Embryonic facial prominence (tissue), 1 donor: ENCODE data around the gene DNHD1.

Source experiments
- DNase-seq: peaks from one replicate; pipeline ENCODE4 v3.0.0-alpha.2; 2016; ENCODE audit errors: extremely low spot score

Gene DNHD1

DNA sequence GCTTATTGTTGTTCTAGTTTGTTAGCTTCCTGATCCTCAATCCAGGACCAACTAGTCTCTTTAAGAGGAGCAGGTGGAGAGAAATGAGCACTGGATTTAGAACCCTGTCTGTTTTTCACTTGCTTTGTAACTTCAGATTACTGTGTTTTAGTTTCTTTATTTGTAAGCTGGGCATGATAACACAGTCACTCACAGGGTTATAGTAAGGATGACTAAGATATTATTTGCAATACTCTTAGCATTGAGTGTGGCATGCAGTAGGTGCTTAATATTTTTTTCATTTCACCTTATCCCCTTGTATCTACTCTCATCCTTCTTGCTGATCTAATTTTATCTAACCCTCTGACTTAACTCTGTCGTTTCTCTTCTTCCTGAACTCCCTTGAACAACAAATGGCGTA lies 33.8 kb downstream of the DNHD1 start:
- no peak for DNase-seq

DNA sequence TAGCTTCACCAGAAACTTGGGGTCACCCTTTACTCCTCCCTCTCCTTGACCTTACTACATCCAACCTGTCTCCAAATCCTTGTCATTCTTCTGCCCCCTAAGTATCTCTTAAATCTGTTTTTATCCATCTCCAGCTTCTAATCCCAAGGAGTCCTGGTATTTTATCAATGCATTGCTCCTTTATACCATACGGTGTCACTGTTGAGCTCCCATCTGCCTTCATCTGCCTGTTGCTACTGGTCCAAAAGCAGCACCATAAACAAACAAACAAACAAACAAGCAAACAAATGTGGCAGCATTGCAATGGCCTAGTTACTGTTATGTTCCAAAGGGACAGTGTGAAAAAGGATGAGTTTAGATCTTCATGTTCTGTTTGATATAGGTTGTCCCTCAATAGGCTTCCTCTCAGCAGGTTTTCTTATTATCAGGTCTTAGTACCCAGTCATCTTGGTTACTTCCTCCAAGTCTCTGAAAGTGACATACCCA lies 34.2 kb downstream of the DNHD1 start:
- peak; percentile 40 for DNase-seq

DNA sequence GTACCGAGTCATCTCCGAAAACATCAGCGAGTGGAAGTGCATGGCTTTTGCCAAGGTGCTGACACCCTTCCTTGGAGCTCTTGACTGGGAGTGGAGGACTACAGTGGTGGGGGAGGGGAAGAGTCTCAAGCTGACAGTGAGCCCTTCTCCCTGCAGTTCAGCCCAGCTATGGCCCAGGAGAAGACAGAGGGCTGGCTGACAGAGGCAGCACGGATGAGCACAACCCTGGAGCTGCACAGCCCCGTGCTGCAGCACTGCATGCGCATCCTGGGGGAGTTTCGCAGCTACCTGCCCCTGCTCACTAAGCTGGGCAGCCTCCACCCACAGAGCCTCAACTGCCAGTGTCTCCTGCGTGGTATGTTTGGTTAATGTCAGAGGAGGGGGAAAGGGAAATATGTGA lies 41.4 kb downstream of the DNHD1 start:
- no peak for DNase-seq

DNA sequence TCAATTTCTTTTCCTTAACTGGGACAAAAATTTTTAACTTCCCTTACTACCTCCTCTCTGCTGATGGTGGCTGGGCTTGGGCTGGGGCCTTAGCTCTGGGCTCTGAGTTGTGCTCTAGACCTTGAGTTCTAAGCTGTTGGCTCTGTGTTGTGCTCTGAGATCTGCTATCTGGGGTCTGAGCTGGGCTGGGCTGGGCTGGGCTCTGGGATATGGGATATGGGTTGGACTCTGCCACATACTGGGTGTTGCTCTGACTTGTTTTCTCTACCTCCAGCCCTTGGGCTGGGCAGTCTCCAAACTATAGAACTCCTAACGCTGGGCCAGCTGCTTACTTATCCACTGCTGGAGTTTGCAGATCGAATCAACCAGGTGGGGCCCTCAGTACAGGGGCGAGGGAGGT lies 41.9 kb downstream of the DNHD1 start:
- no peak for DNase-seq

DNA sequence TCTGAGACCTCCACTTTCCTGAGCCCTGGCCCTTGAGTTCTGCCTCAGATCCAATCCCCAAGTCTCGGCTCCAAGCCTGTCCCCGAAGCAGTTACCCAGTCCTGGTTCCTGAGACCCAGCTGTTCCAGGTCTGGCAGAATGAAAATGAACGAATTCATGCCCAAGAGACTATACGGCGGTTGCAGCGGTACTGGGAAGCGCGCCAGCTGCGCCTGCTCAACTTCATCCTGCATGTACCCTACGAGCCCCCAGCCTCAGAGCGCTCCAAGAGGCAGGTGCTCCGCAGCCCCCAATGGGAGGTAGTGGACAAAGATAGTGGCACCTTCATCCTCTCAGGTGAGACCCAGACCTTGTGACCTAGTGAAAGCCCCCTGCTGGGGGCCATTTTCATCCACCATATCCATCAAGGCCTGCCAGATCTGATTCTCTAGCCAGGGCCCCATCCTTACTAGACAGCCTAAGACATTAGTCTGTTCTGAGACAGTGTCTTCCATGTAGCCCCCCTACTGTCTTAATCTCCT lies 42.7 kb downstream of the DNHD1 start:
- no peak for DNase-seq

DNA sequence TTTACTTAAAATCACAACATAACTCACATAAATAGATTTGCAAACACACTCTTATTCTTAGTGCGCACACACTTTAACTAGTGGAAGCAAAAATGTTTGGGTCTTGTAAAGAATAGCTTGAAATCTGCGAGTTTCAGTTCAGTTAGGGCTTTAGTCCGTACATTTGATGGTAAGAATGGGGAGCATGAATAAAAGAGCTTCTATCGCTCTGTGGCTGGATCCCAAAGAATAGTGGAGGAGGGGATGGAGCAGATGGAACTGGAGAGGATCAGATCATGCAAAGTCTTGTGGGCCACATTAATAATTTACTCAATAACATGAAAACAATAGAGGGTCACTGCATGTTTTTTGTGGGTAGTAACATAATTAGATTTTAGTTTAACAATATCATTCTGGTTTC lies 44.3 kb downstream of the DNHD1 start:
- DNase-seq: no peak

DNA sequence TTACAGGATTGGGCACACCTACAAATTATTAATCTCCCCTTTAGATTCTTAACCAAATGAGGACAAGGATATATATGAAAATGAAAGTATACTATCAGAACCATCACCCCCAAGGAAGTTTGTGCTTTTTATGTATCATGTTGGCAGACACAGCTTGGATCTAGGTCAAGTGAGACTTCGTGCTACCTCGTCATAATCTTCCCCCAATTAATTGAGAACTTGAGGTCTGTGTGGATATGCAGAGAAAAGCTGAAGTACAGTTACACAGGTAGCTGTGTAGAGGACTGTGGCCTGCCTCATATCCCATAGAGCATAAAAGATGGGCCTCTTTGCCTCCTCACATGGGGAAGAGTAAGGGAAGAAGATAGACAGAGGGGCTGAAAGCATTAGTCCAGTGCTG lies 45.6 kb downstream of the DNHD1 start:
- no peak for DNase-seq

DNA sequence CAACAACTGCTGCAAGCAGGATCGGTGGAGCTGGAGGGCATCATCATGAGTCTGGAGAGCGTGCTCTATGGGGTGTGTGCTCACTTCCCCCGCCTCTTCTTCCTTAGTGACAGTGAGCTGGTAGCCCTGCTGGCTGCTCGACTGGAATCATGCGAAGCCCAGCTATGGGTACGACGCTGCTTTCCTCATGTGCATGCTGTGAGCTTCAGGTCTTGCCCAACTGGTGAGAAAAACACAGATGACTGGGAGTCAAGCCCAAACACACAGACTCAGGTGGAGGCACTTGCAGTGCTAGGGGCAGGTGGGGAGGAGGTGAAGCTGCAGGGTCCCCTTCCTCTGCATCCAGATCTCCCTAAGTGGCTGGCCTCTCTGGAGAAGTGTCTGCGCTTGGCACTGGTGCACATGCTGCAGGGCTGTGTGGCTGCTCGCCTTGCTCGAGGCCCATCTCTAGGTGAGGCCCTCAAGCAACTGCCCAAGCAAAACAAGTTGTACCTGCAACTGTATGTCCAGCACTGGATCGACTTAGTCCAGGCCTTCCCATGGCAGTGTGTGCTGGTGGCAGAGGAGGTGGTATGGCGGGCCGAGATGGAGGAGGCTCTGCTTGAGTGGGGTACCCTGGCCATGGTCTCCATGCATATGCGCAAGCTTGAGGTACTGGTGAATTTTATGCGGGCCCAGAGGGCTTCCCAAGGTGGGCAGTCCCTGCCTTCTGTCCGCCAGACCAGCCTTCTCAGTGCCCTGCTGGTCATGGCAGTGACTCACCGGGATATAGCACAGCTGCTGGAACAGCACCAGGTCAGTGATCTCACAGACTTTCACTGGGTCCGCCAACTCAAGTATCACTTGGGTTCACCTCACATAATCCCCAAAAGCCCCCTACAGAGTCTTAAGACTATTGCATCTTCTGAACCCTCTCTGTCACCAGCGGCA lies 48.1 kb downstream of the DNHD1 start:
- no peak for DNase-seq

DNA sequence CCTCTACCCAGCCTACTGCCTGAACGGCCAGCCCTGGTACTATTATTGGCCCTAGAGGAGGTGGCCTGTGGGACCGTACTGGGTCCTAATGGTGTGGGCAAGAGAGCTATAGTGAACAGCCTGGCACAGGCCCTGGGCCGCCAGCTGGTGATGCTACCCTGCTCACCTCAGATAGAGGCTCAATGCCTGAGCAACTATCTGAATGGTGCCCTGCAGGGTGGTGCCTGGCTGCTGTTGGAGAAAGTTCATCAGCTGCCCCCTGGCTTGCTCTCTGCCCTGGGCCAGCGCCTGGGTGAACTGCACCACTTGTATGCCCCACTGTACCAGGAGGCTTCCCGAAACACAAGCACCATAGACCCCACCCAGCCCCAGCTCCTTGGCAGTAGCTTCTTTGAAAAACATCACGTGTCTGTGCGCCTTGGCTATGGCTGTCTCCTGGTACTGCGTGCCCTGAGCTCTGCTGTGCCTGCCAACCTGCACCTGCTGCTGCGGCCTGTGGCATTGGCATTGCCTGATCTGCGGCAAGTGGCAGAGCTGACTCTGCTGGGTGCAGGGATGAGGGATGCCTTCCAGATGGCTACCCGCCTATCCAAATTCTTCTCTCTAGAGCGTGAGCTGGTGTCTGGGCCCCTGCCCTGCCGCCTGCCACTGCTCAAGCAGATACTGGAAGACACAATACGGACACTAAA lies 49.0 kb downstream of the DNHD1 start:
- DNase-seq: no peak

DNA sequence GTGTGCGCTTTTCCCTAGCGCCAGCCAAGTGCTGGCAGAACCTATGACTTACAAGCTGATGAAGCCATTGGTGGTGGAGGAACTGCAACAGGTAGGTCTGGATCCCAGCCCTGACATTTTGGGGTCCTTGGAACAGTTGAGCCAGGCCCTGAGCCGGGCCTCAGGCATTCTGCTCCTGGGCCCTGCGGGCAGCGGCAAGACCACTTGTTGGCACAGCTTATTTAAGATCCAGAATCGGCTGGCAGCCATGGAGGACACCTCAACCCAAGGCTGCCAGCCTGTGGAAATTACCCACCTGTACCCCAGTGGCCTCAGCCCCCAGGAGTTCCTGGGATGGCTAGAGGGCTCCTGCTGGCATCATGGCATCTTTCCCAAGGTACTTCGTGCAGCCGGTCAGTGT lies 49.7 kb downstream of the DNHD1 start:
- no peak for DNase-seq

DNA sequence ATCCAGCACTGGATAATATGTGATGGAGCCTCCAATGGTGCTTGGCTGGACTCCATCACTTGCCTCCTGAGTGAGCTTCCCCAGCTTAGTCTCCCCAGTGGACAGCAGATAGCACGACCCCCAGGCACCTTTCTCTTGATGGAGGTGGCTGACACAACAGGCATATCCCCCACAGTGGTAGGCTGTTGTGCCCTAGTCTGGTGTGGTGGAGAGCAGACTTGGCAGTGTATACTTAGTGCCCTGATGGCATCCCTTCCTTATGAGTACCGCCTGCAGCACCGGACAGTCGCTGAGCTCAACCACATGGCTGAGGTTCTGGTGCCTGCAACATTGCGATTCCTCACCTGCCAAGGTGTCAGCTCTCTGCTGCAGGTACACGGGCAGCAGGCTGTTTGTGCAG lies 50.1 kb downstream of the DNHD1 start:
- no peak for DNase-seq

DNA sequence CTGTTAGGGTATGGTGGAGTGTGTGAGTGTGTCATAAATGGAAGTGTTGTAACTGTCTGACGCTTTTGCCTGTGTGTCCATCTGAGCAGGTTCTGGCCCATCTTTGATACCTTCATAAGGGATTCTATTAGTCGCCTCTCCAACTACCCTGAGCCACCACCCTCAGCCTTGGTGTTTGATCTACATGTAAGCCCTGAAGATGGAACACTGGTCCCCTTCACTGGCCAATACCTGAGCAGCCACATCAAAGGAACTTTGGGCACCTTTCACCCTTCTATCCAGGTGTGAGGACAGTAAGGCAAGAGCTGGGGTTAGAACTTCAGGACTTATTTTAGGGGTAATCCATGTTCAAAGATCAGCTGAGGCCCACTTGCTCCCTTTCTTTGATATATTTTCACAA lies 51.0 kb downstream of the DNHD1 start:
- DNase-seq: no peak

DNA sequence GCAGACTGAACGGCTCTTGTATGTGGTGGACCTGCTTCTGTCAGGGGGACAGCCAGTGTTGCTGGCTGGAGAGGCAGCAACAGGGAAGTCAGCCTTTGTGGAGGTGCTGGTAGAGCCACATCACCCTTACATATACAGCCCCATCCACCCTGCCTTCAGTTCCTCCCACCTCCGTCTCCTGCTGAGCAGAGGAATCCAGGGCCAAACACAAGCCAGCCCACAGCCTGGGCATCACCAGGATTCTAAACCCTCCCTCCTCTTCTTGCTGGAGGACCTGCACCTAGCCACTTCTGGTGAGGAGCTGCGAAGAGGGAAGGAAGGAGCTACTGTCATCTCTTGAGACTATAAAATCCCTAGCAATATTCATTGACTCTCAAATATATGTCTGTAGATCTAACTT lies 51.6 kb downstream of the DNHD1 start:
- no peak for DNase-seq

DNA sequence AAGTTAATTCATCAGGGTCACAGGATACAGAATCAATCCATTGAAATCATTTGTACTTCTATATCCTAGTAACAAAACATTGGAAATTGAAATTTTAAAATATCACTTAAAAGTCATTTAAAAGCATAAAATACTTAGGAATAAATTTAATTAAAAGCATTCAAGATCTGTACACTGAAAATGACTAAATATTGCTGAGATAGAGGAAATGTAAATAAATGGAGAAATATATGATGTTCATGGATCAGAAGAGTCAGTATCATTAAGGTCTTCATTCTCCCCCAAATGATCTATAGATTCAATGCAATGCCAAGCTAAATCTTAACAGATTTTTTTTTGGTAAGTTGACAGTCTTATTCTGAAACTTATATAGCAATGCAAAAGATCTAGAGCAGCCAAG lies 56.6 kb downstream of the DNHD1 start:
- DNase-seq: no peak

DNA sequence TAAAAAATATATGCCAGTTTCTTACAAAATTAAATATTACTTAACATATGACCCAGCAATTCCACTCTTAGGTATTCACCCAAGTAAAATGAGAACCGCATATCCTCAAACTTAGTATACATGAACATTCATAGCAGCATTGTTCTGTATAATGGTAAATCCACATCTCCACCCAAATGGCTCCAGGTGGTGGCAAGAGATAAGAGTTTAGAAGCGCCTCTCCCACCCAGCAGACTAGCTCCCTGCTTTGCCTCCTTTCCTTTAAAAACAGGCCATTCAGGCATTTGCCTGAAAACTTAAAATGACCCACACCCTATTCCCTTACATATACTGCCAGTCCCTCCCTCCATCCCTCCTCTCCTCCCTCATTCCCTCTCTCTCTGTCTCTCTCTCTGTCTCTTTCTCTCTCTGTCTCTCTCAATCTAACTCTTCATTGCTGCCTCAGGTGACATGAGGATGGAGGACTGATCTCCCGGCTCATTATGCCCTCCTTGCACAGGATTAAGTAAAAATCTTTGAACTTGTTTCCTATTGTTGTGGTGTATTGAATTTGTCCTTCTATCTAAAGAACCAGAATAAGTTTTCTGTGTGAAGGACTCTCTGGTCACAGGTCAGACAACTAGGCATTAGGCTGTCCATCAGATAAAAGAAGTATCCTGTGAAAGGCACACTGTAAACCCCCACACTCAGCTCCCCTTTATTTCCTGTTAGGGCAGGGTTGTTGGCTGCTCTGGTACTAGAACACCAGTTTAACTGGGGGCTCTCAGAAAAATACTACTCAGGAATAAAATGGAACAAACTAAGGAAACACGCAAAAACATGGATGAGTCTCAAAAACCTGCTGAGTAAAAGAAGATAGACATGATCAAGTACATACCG lies 58.0 kb downstream of the DNHD1 start:
- DNase-seq: no peak

DNA sequence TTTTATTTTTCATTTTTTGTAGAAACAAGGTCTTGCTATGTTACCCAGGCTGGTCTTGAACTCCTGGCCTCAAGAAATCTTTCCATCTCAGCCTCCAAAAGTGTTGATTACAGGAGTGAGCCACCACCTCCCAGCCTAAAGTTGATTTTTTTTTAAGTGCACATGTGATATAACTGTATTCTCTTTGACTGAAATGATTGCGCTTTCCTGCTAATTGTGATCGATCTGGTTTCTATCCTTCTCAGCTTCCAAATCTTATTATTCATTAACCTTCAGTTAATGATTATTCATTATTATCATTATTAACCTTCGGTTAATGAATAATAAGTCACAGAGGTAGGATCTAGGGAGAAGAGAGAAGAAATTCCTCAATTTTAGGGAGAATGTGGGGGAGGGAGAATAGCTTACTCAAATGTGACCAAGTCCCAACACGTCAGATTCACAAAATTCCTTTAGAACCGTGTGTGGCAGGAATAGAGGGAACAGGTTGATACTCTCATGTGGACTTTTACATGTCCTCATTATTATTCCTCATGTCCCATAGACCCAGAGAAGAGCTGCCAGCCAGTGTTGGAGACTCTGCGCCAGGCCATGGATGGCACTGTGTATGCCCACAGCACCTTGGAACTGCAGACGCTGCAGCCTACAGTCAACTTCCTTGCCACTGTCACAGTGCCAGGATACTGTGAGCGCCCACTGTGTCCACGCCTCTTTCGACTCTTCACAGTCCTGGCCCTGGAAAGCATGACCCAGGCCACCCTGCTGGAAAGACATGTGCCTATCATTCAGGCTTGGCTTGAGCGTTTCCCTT lies 59.3 kb downstream of the DNHD1 start:
- no peak for DNase-seq

DNA sequence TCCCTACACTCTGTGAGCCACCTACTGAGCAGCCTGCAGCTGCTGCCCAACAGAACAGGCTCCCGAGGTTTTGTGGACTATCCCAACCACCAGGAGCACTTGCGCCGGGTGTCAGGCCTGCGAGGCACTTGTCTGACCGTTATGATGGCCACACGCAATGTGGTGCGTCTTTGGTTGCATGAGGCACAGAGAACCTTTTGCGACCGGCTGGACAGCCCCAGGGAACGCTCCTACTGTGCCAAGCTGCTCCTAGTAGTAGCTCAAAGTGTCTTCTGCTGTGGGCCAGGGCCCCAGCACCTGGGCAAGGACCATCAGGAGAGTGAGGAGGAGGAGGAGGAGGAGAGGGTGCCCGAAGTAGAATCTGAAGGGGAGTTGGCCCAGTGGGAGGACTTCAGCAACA lies 60.0 kb downstream of the DNHD1 start:
- DNase-seq: no peak

DNA sequence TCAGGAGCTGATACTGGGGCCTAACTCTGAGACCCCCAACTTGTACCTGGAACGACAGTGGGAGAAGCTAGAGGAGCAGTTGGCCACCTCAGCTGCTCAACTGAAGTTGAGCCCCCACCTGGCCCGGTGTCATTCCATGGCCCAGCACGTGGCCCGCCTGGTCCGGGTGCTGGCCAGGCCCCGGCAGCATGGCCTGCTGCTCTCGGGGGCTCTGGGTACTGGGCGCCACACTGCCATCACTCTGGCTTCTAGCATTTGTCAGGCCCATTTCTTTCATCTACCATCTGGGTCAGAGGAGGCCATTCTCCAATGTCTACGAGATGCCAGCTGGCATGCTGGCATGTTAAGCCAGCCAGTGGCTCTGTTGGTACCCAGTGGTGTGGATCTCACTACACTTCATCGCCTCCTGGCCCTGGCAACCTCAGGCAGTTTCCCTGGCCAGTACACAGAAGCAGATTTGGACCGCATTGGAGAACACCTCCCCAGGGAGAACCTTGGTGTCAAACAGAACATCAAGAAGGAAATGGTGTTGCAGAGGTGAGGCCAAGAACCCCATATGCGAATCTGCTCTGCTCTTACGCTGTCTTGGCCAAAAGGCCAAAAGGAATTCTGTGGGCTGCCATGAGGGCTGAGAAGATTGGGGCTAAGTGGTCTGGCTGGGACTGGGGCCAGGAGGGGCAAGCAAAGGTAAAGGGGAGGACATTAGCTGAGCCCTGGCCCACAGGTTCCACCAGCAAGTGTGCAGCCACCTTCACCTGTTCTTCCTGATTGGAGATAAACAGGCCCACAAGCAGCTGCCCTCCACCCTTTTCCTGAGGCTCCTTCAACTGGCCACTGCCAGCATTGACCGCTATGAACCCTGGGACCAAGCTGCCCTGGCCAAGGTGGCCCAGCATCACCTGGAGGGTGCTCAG lies 60.9 kb downstream of the DNHD1 start:
- no peak for DNase-seq

DNA sequence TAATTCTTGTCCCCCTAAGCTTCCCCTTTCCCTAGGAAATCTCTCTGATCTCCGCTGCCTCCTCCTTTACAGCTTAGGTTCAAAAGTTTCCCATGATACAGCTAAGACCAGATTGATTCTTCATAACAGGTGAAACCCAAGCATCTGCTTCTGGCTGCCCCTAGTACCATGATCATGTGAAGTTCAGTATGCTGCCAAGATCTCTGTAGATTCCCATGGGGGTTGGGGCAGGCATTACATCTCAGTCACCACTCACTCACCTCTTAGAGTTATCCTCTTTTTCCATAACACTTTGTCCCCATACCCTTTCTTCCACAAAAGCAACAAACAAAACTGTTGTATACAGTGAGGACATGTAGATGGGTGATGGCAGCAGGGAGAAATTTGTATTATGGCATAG lies 62.3 kb downstream of the DNHD1 start:
- DNase-seq: no peak

DNA sequence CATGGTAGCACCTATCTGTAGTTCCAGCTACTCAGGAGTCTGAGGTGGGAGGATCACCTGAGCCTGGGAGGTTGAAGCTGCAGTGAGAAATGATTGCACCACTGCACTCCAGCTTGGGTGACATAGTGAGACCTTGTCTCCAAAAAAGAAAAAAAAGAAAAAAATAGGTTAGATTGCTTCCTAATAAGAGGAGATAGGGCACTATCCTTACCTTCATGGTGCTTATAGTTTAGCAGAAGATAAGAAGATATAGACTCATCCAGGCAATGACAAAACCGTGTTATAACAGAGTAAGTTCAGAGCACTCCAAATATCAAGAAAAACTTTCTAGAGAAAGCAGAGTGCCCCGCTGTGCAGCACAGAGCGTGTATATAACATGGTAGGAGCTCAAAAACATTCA lies 64.2 kb downstream of the DNHD1 start:
- DNase-seq: no peak
